ENCODE measurements around the gene EME2. TPM values are rescaled to one million over a fixed set of nuclear protein-coding genes. Genes with fewer than 3 reads are reported as not detected.

Gene EME2
- total and polyA plus RNA-seq, 9 donors = 0.83 to 19.2 (median 13.7) TPM

DNA sequence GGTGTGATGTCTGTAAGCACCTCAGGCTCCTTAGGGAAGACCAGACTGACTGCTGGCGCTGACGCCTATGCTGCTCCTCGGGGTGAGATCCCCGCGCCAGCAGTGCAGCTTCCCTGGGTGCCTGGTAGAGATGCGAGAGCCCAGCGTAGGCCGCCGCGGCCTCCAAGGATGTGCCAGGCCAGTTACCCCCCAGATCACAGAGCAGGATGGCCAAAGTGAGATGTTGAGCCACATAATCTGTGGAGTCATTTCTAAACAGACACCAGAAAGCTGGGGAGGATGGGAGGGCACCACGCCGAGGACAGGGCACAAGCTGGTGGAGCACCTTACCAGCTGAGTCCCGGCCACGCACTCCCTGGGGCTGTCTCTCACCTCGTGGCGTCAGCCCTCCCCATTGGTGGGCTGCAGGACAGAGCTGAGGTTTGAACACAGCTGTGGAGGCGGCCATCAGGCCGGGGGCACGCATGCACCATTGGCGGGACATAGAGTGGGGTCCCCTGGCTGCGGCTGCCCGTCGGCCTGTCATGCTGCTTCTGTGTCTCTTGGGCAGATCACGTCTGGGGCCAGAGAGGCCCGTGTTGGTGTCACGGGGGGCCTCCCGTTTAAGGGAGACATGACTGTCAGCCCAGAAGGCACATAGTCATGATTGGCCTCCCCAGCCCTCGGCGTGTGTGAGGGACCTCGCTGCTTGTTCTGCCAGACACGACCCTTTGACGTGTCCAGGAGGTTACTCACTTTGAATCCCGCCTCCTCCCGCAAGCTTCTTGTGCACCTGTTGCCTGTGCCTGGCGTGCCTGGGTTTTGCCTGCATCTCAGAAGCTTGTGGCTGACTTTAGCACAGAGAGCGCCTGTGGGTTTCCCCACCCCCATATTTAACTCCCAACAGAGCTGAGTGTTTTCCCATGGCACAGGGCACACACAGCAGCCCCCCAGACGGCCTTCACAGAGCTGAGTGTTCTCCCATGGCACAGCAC is 44.7 kb upstream of the EME2 start:
- Histone ChIP-seq H3K36me3 (no peaks in the 10 kb centered on the region), H3K4me3 (no peak overlapping the region), H3K9me3 (no peaks in the 10 kb centered on the region), H3K27me3 (no peaks in the 10 kb centered on the region), H3K27ac (no peak overlapping the region), H3K4me1 (ENCODE audit: insufficient read depth) (peaks cover under 1% of the 10 kb centered on the region)
- intact Hi-C loops (cut with DNase I) = no loop called here
- WGBS, 3 donors = 89 to 90% (median 89%) methylated on average over 37 of the region's 37 CpGs
- no peak for DNase-seq
- TF ChIP-seq POLR2A (IDR thresholded peaks at IDR 0.05) = no peak
- TF ChIP-seq, protein P1, sequence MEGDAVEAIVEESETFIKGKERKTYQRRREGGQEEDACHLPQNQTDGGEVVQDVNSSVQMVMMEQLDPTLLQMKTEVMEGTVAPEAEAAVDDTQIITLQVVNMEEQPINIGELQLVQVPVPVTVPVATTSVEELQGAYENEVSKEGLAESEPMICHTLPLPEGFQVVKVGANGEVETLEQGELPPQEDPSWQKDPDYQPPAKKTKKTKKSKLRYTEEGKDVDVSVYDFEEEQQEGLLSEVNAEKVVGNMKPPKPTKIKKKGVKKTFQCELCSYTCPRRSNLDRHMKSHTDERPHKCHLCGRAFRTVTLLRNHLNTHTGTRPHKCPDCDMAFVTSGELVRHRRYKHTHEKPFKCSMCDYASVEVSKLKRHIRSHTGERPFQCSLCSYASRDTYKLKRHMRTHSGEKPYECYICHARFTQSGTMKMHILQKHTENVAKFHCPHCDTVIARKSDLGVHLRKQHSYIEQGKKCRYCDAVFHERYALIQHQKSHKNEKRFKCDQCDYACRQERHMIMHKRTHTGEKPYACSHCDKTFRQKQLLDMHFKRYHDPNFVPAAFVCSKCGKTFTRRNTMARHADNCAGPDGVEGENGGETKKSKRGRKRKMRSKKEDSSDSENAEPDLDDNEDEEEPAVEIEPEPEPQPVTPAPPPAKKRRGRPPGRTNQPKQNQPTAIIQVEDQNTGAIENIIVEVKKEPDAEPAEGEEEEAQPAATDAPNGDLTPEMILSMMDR (IDR thresholded peaks at IDR 0.05) = no peak
- TF ChIP-seq EP300 (IDR thresholded peaks at IDR 0.05) = no peak

DNA sequence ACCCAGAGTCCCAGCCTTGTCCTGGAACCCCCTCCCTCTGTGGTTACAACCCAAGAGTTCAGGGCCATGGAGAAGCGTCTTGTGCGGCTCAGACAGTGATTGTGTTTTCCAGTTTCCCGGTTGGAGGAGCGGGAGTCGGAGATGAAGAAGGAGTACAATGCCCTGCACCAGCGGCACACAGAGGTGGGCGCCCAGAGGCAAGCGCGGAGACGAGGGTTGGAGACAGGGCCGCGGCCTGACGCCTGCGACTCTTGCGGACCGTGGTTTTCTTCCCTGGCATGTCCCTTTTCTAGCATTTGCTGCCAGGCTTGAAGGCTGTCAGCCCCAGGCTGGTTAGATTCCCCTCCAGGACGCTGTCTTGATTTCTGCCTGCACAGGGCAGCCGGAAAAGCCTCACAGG is 43.6 kb upstream of the EME2 start:
- Histone ChIP-seq H3K4me1 (ENCODE audit: insufficient read depth) (no peaks in the 10 kb centered on the region), H3K27me3 (no peaks in the 10 kb centered on the region), H3K4me3 (no peak overlapping the region), H3K27ac (no peak overlapping the region), H3K36me3 (no peaks in the 10 kb centered on the region), H3K9me3 (no peaks in the 10 kb centered on the region)
- WGBS, 3 donors = 92 to 95% (median 92%) methylated on average over 18 of the region's 18 CpGs
- intact Hi-C loops (cut with DNase I) = no loop called here
- DNase-seq = no peak
- TF ChIP-seq, protein P1 (IDR thresholded peaks at IDR 0.05) = no peak
- no peak for TF ChIP-seq EP300 (IDR thresholded peaks at IDR 0.05)
- no peak for TF ChIP-seq POLR2A (IDR thresholded peaks at IDR 0.05)

DNA sequence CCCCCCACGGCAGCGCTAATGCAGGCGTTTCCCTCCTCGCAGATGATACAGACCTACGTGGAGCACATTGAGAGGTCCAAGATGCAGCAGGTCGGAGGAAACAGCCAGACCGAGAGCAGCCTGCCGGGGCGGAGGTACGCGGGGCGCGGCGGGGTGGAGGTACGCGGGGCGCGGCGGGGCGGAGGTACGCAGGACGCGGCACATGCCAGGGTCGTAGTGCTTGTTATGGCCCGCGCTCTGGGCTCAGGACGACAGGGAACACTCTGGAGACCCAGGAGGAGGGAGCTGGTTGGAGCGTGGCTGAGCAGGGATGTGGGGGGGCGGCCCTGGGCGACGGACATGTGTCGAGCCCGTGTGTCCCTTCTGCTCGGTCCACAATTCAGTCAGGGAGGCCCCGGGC is 43.2 kb upstream of the EME2 start:
- Histone ChIP-seq H3K9me3 (no peaks in the 10 kb centered on the region), H3K36me3 (no peaks in the 10 kb centered on the region), H3K27me3 (no peaks in the 10 kb centered on the region), H3K4me3 (no peak overlapping the region), H3K4me1 (ENCODE audit: insufficient read depth) (no peaks in the 10 kb centered on the region), H3K27ac (no peak overlapping the region)
- WGBS, 3 donors = 90 to 94% (median 92%) methylated on average over 35 of the region's 35 CpGs
- TF ChIP-seq, protein P1 (IDR thresholded peaks at IDR 0.05) = no peak
- TF ChIP-seq EP300 (IDR thresholded peaks at IDR 0.05) (no peak), POLR2A (IDR thresholded peaks at IDR 0.05) (no peak)
- intact Hi-C loops (cut with DNase I) = no loop called here
- DNase-seq = no peak

DNA sequence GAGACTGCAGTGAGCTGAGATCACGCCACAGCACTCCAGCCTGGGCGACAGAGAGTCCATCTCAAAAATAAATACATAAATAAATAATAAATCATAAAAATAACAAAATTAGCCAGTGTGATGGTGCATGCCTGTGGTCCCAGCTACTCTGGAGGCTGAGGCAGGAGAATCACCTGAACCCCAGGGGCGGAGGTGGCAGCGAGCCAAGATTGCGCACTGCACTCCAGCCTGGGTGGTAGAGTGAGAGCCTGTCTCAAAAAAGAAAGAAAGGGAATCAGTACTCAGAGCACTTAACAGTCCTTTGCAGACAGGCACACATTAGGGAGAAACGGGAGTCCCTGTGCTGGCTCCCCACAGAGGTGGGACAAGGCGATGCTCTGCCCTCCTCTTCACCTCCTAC is 41.5 kb upstream of the EME2 start:
- H3K27me3 ChIP-seq = no peaks in the 10 kb centered on the region
- H3K4me1 ChIP-seq (ENCODE audit: insufficient read depth) = no peaks in the 10 kb centered on the region
- WGBS, 3 donors = 90 to 95% (median 91%) methylated on average over 7 of the region's 7 CpGs
- TF ChIP-seq EP300 (IDR thresholded peaks at IDR 0.05) = no peak
- TF ChIP-seq, protein P1 (IDR thresholded peaks at IDR 0.05) = no peak
- intact Hi-C loops (cut with DNase I) = no loop called here
- DNase-seq = no peak
- no peaks in the 10 kb centered on the region for H3K9me3 ChIP-seq
- H3K4me3 ChIP-seq = no peak overlapping the region
- no peaks in the 10 kb centered on the region for H3K36me3 ChIP-seq
- no peak overlapping the region for H3K27ac ChIP-seq
